Measurements from ENCODE around the gene CDHR1. TPM values are rescaled to one million over a fixed set of nuclear protein-coding genes. Genes with fewer than 3 reads are reported as not detected.

Gene CDHR1
- total and polyA plus RNA-seq, 2 of the 8 experiments (the other 6 are each of a cell fraction or from before 2014, with no cell fraction given) = 3.9 to 10.5 TPM

- CTCF ChIA-PET (ENCODE audit: partially characterized antibody) = interaction anchor here (1.0 to 6.0 kb wide), 5 partner anchors 10 to 311 kb away, joined by 3 to 59 read pairs (median 4); no protein-coding TSS in a partner anchor
- Histone ChIP-seq H4K5ac (ENCODE audit: insufficient read length, low read depth, low read length) (no peak overlapping the region), H2BK20ac (ENCODE audit: low read length) (no peak overlapping the region), H2BK15ac (ENCODE audit: low read length) (no peak overlapping the region), H4K8ac (ENCODE audit: extremely low read depth, insufficient read depth, low read length) (no peak overlapping the region), H2BK120ac (replicated peaks; ENCODE audit: low read depth, low read length) (no peak overlapping the region), H3K18ac (ENCODE audit: extremely low read depth, low read length) (no peak overlapping the region), H3K79me2 (ENCODE audit: control insufficient read depth in 1 of 2, insufficient read depth in 2 of 2, low read length in 2 of 2) (no peaks in the 10 kb centered on the region), H3K4me2 (ENCODE audit: insufficient read depth in 1 of 2, low read depth in 2 of 2, low read length in 2 of 2) (no peak overlapping the region), H3K4ac (replicated peaks; ENCODE audit: insufficient read length, low read depth, low read length) (no peak overlapping the region), H3K56ac (replicated peaks; ENCODE audit: insufficient read length, low read depth, low read length) (no peak overlapping the region), H4K91ac (replicated peaks; ENCODE audit: insufficient read length, low read length) (no peak overlapping the region), H3K14ac (ENCODE audit: insufficient read length) (no peak overlapping the region), H3K27me3 (replicated peaks in 1 of 4; ENCODE audit: control insufficient read depth in 3 of 4, extremely low read depth in 1 of 4, insufficient read depth in 3 of 4, low read length in 3 of 4) (0 out of 7 replicates have a peak, but pooled peaks cover 0 to 2% (median 0%) of the 10 kb centered on the region in 4 experiments), H2BK12ac (ENCODE audit: low read depth, low read length) (no peak overlapping the region), H3K9ac (replicated peaks in 1 of 4; ENCODE audit: extremely low read depth in 1 of 4, low read depth in 3 of 4, low read length in 3 of 4) (no peak overlapping the region), H3K9me3 (ENCODE audit: insufficient read depth in 2 of 2, low read depth in 1 of 2, low read length in 1 of 2) (no peaks in the 10 kb centered on the region), H2AFZ (ENCODE audit: low read length) (no peak overlapping the region), H3K23me2 (ENCODE audit: low read depth, low read length) (no peaks in the 10 kb centered on the region), H3K4me1 (replicated peaks in 1 of 4; ENCODE audit: control insufficient read depth in 3 of 4, insufficient read depth in 4 of 4, low read length in 3 of 4) (no peaks in the 10 kb centered on the region), H3K23ac (ENCODE audit: insufficient read length) (no peak overlapping the region), H3K27ac (ENCODE audit: low read depth, low read length) (no peak overlapping the region), H3K36me3 (ENCODE audit: control insufficient read depth in 2 of 4, insufficient read depth in 4 of 4, low read length in 3 of 4) (no peaks in the 10 kb centered on the region), H3K79me1 (ENCODE audit: low read depth, low read length) (no peaks in the 10 kb centered on the region), H3K4me3 (ENCODE audit: extremely low read depth in 1 of 4, insufficient read depth in 2 of 4, low read depth in 3 of 4, low read length in 4 of 4) (no peak overlapping the region), H2AK5ac (ENCODE audit: low read depth, low read length) (no peak overlapping the region), H4K20me1 (replicated peaks in 1 of 2; ENCODE audit: control insufficient read depth in 1 of 2, insufficient read depth in 2 of 2, low read length in 2 of 2) (peaks cover 0 to 4% of the 10 kb centered on the region in 2 experiments), H2BK5ac (ENCODE audit: low read depth, low read length) (no peak overlapping the region)
- POLR2A ChIA-PET (ENCODE audit: partially characterized antibody) = no interaction called here
- TF ChIP-seq TAF7 (optimal IDR thresholded peaks at IDR 0.05; ENCODE audit: borderline replicate concordance, low read depth, low read length) (no peak), HDAC2 (IDR thresholded peaks at IDR 0.05; ENCODE audit: borderline replicate concordance in 1 of 2, low read depth in 2 of 2, low read length in 2 of 2) (no peak), CHD2 (IDR thresholded peaks at IDR 0.05; ENCODE audit: low read length) (no peak), CHD1 (IDR thresholded peaks at IDR 0.05; ENCODE audit: low read depth, low read length) (no peak), HDAC6 (IDR thresholded peaks at IDR 0.05; ENCODE audit: low read depth, low read length) (no peak), TCF12 (IDR thresholded peaks at IDR 0.05; ENCODE audit: low read depth, low read length) (no peak), RBBP5 (IDR thresholded peaks at IDR 0.05; ENCODE audit: borderline replicate concordance, low read depth, low read length) (no peak), SP1 (IDR thresholded peaks at IDR 0.05; ENCODE audit: low read depth, low read length) (no peak), NRF1 (IDR thresholded peaks at IDR 0.05; ENCODE audit: low read depth, low read length) (no peak), CTBP2 (IDR thresholded peaks at IDR 0.05; ENCODE audit: borderline replicate concordance, insufficient read depth, insufficient read length, low read length) (no peak), SIRT6 (IDR thresholded peaks at IDR 0.05; ENCODE audit: low read length) (no peak), CBX5 (IDR thresholded peaks at IDR 0.05; ENCODE audit: low read depth, low read length) (no peak), BCL11A (IDR thresholded peaks at IDR 0.05; ENCODE audit: low read depth in 2 of 2, low read length in 2 of 2) (no peak), TEAD4 (IDR thresholded peaks at IDR 0.05; ENCODE audit: low read depth, low read length) (no peak), TAF1 (IDR thresholded peaks at IDR 0.05; ENCODE audit: low read depth, low read length) (no peak), POLR2AphosphoS5 (IDR thresholded peaks at IDR 0.05; ENCODE audit: low read depth, low read length) (no peak)
- FAIRE-seq = no peak
- 79% methylated on average over 3 of the region's 3 CpGs; no CpG with 5 or more reads in 1 of the 2 experiments for WGBS, 2 experiments (ENCODE audit: extremely low coverage in 1 of 2, insufficient coverage in 1 of 2, insufficient read length in 1 of 2, insufficient replicate concordance in 2 of 2, low coverage in 1 of 2, low lambda C conversion rate in 2 of 2, missing lambda C conversion rate in 1 of 2)
- no peak for DNase-seq (ENCODE audit: low read depth in 1 of 2, low spot score in 2 of 2)
Measured at GRCh38 chr10:84226616-84227015, 32.3 kb downstream of the CDHR1 start.

Measured in H1 (cell line).